Activated T-cell treated with anti-CD3 and anti-CD28 coated beads for 4 hours (primary cell): Measurements from ENCODE around the gene SLC17A3.

ENCODE experiments used
- DNase-seq: peaks from one replicate; pipeline ENCODE4 v3.0.0-alpha.2; 2020

Gene SLC17A3

GRCh38 chr6:25832670-25833069, 41.4 kb downstream of the SLC17A3 start:
- DNase-seq = no peak

DNA sequence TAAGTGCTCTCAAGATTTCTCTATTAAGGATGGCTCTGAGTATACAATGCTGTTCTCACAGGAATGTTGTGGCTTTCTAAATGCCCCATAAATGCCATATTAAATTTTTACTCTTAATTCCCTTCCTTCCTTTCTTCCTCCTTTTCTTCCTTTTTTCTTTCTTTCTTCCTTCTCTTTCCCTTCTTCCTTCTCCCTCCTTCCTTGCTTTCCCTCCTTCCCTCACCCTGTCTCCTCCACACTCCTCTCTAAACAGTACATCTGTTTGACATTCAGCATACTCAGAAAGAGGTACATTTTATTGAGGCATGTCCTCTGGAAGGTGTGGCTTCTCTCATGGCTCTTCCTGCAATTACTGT, 41.8 kb downstream of the SLC17A3 start:
- no peak for DNase-seq

DNA sequence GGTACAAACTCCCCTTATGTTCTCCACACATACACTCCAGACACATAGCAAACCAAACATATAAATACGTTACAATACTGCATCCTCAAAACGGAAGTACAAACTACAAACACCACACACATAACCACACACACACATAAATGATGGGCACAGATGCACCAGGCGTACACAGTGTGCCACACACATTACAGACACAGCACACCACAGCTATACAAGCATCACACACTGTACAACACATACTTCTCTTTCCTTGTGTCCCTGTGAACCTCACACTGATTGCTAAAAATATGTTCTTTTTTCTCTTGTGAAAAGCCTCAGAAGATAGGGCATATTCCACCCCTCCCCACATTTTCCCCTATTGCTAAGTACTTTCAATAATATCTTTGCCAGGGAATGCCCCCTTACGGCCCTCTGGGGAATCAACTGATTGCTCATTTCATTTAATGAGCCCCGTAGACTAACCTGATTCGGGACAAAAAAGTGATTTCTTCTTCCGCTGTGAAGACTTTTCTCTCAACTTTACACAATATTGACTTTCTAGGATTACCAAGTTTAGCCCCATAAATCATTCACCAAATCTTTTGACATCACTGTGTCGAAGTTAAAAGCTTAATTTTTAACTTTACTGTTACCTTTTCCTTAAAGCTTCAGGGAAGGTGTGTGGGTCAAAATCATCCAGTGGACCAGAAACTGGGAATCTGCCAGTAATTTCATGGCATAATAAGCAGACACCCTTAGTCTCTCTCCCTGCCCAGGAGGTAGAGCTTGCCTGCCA, 42.3 kb downstream of the SLC17A3 start, which contains the start of gene SLC17A1:
Gene SLC17A1, minus strand, starts transcription at position 521 of the 775 bp plus-strand sequence. CDS start 1,495 bp downstream, outside the sequence.
- DNase-seq = no peak

DNA sequence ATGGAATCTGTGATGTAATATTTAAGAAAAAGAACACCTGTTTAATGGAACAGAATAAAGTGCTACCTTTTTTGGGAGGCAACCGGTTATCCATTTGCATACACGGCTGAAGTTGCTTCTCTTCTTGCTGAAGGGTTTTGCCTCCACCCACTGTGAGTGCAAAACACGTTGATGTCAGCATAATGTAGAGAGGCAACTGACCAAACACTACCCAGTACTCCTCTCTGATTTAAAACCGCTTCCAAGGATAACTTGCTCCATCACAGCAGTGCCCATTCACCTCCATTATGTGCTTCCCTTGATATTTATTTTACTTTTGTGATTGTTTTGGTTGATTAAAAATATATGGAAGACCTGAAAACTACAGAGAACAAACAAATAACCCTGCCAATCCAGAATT, 43.6 kb downstream of the SLC17A3 start:
- no peak for DNase-seq

DNA sequence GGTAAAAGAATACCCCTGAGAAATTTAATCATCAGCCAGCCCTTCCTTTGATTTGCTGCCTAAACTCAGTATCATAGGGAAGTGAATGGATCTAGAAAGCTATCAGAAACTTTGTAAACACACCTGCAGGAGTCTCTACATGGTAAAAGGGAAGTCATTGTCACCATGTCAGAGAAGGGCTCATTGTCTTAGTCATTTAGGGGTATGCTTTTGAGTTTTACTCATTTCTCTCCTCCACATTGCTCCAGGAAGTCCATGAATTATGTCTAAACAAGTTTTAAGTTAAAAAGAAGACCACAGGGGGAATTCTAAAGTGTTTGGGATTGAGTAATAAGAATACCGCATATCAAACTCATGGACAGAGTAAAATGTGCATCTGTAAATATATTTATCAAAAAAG, 44.7 kb downstream of the SLC17A3 start:
- DNase-seq = no peak

- DNase-seq = no peak
Observed at GRCh38 chr6:25821341-25821740, 52.7 kb downstream of the SLC17A3 start.

- DNase-seq = no peak
Observed at GRCh38 chr6:25816252-25816651, 57.8 kb downstream of the SLC17A3 start.

- DNase-seq = no peak
Observed at GRCh38 chr6:25815194-25815593, 58.8 kb downstream of the SLC17A3 start.

DNA sequence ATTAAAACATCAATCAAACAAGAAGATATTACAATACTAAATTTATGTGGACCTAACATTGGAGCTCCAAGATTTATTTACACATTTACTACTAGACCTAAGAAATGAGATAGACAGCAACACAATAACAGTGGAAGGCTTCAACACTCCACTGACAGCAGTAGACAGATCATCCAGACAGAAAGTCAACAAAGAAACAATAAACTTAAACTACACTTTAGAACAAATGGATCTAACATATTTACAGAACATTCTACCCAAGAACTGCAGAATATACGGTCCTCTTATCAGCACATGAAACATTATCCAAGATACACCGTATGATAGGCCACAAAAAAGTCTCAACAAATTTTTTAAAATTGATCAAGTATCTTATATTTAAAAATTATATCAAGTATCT, 69.2 kb downstream of the SLC17A3 start:
- no peak for DNase-seq

DNA sequence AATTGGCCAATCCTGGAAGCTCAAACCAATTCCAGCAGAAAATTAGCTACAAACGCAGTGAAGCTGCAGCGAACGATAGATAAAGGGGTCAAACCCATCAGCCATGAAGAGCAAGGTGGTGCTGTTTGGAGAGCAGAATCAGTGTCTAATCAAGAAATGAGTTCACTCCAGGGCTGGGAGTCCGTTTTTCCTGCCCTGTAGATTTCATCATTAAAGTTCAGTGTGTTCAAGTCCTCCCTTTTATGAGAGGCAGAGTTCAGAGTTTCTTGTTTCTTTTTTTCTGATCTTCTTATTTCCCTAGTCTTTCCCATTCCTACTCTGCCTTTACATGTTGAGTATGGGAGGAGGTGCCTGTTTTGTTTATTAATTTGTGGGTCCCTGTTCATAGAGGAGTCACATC, 72.6 kb downstream of the SLC17A3 start:
- DNase-seq = no peak
